Ovary (tissue), 3 donors: ENCODE measurements around the gene RNPEPL1.

Source experiments
- EP300 ChIP-seq: sonication (generic); formaldehyde crosslinking; IDR thresholded peaks from one replicate; pipeline ENCODE4 v1.6.1; 2017; ENCODE audit warnings: antibody characterized with exemption
- POLR2A ChIP-seq: fragments of 450-650 bp; IDR thresholded peaks from one replicate; pipeline ENCODE4 v1.6.1; 2017; ENCODE audit warnings: antibody characterized with exemption, mild to moderate bottlenecking, moderate library complexity
- TF ChIP-seq, protein P1 (sequence below), 3 donors: fragments of 450-650 bp in 2 of 3; fragments of 200-600 bp in 1 of 3; IDR thresholded peaks; one replicate each; pipeline versions ENCODE4 v1.5.1 to v1.8.0; 2016 to 2022; ENCODE audit warnings: antibody characterized with exemption in 3 of 3, mild to moderate bottlenecking in 1 of 3
- donor health status: DM: no; HTN: no; CAD: no.

DNA sequence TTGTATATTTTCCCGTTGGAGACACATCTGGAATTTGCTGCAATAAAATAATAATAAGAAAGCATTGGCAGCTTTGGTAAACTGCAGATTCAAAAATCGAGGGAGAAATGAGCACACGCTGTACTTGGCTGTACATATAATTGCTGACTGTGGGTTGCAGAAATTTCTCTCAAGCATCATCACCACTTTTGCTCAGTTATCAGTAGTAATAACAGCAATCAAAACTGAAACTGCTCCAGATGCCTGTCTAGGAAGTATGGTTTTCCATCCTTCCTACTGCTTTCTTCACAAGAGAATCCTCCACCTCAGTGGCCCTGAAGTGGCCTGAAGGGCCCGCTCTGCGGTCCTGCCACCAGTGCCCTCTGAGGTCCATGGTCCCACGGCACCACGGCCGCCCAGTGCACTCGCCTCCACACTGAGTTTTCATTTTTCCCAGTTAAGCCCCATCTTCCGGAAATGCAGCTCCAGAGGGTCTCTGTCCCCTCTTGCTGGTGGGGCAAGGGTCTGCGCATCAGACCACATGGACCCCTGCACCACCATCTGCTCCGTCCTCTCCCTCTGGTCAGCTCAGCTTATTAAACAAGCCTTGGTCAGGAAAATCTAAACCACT lies 4.2 kb upstream of the RNPEPL1 start:
- TF ChIP-seq, protein P1, sequence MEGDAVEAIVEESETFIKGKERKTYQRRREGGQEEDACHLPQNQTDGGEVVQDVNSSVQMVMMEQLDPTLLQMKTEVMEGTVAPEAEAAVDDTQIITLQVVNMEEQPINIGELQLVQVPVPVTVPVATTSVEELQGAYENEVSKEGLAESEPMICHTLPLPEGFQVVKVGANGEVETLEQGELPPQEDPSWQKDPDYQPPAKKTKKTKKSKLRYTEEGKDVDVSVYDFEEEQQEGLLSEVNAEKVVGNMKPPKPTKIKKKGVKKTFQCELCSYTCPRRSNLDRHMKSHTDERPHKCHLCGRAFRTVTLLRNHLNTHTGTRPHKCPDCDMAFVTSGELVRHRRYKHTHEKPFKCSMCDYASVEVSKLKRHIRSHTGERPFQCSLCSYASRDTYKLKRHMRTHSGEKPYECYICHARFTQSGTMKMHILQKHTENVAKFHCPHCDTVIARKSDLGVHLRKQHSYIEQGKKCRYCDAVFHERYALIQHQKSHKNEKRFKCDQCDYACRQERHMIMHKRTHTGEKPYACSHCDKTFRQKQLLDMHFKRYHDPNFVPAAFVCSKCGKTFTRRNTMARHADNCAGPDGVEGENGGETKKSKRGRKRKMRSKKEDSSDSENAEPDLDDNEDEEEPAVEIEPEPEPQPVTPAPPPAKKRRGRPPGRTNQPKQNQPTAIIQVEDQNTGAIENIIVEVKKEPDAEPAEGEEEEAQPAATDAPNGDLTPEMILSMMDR (IDR thresholded peaks at IDR 0.05), result no peak
- no peak for TF ChIP-seq POLR2A
- no peak for TF ChIP-seq EP300
